ENCODE measurements around the gene TNFAIP8L1.

DNA sequence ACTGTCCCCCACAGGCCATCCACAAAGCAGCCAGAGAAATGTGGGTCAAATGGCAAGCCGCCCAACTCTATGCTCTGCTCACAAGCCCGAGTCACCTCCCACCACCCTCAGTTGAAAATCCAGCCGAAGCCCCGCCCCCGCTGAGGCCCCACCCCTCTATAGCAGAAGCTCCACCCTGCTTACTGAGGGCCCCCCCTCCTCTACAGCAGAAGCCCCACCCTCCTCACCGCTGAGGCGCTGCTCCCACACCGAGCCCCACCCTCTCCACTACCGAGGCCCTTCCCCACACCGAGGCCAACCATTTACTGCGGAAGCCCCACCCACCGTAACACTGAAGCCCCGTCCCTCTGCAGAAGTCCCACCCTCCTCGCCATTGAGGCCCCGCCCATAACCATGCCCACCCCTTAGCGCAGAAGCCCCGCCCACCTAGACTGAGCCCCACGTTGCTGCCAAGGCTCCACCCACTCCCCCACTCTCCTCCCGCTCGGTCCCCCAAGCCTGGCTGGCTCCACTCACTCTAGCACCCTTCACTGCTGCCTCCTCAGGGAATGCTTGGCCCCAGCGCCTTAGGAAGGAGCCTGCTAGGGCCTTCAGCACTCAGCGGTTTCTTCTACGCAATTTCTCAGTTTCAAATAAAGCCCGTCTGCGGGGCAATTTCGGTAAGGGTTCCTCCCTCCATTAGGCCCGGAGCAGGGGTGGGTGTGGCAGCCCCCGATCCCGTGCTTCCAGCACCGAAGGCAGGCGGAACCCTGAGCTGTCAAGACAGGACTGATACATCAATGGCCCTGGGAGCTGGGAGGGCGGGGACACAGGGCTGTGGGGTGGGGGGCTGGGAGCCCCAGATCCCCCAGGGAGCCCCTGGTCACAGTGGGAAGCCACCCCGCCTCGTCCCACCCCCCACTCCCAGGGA is 39.8 kb downstream of the TNFAIP8L1 start:
- no peak for TF ChIP-seq EZH2phosphoT487 (IDR thresholded peaks at IDR 0.05)
- TF ChIP-seq, protein P1, sequence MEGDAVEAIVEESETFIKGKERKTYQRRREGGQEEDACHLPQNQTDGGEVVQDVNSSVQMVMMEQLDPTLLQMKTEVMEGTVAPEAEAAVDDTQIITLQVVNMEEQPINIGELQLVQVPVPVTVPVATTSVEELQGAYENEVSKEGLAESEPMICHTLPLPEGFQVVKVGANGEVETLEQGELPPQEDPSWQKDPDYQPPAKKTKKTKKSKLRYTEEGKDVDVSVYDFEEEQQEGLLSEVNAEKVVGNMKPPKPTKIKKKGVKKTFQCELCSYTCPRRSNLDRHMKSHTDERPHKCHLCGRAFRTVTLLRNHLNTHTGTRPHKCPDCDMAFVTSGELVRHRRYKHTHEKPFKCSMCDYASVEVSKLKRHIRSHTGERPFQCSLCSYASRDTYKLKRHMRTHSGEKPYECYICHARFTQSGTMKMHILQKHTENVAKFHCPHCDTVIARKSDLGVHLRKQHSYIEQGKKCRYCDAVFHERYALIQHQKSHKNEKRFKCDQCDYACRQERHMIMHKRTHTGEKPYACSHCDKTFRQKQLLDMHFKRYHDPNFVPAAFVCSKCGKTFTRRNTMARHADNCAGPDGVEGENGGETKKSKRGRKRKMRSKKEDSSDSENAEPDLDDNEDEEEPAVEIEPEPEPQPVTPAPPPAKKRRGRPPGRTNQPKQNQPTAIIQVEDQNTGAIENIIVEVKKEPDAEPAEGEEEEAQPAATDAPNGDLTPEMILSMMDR (IDR thresholded peaks at IDR 0.05), result no peak
- TF ChIP-seq EZH2 (IDR thresholded peaks at IDR 0.05), result no peak

Data from neural progenitor cell (in vitro differentiated cells).